ENCODE data around the gene ADCY3.

DNA sequence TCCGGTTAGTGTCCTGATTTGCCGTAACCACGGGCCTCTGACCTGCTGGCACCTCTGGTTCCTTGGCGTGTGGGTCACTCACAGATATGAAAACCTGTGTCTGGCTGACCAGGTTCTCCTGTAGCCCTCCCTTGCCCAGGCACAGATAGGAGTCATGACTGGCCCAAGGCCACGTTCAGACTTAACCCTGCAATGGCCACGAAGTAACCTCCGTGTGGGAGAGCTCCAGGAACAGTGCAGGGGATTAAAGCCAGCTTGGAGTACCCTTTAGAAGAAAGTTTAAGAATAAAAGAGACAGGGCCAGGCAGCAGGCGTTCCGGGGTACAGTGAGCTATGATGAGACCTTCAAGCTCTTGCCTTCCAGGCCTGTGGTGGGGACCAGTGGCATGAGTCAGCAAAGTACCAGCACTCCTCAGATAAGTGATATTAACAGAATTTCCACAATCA is 101.3 kb downstream of the ADCY3 start:
- TF ChIP-seq SREBF2 (CRISPR knock-in tag; IDR thresholded peaks at IDR 0.05) (no peak), ZKSCAN1 (IDR thresholded peaks at IDR 0.05; ENCODE audit: low read depth, low read length) (no peak), POLR2AphosphoS5 (IDR thresholded peaks at IDR 0.05; ENCODE audit: control insufficient read depth, insufficient read depth, low read depth, low read length) (no peak; the same call in 1 of the 2 replicates), CBX2 (IDR thresholded peaks at IDR 0.05; ENCODE audit: insufficient read depth, low read length, poor library complexity, severe bottlenecking) (no peak), PHF21A (IDR thresholded peaks at IDR 0.05; ENCODE audit: borderline replicate concordance, low read depth) (no peak), YY1 (IDR thresholded peaks at IDR 0.05; ENCODE audit: borderline replicate concordance in 1 of 3, control insufficient read depth in 1 of 3, extremely low read depth in 1 of 3, insufficient read depth in 3 of 3, insufficient read length in 1 of 3, insufficient replicate concordance in 2 of 3, low read depth in 1 of 3, low read length in 2 of 3) (no peak), CEBPB (tag; IDR thresholded peaks at IDR 0.05) (no peak)
- TF ChIP-seq, protein P1, sequence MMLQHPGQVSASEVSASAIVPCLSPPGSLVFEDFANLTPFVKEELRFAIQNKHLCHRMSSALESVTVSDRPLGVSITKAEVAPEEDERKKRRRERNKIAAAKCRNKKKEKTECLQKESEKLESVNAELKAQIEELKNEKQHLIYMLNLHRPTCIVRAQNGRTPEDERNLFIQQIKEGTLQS (IDR thresholded peaks at IDR 0.05): no peak
- TF ChIP-seq, protein P1 (CRISPR knock-in tag; conservative IDR thresholded peaks at IDR 0.05): no peak
- TF ChIP-seq, protein P2, sequence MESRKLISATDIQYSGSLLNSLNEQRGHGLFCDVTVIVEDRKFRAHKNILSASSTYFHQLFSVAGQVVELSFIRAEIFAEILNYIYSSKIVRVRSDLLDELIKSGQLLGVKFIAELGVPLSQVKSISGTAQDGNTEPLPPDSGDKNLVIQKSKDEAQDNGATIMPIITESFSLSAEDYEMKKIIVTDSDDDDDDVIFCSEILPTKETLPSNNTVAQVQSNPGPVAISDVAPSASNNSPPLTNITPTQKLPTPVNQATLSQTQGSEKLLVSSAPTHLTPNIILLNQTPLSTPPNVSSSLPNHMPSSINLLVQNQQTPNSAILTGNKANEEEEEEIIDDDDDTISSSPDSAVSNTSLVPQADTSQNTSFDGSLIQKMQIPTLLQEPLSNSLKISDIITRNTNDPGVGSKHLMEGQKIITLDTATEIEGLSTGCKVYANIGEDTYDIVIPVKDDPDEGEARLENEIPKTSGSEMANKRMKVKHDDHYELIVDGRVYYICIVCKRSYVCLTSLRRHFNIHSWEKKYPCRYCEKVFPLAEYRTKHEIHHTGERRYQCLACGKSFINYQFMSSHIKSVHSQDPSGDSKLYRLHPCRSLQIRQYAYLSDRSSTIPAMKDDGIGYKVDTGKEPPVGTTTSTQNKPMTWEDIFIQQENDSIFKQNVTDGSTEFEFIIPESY (CRISPR knock-in tag; IDR thresholded peaks at IDR 0.05): no peak
